CD4-positive, alpha-beta T cell treated with Interleukin-17A for 1 hour (primary cell): ENCODE data around the gene PGPEP1.
"Not testable (repeated sequence)": the region's sequence is repeated elsewhere in the genome, so short reads cannot be mapped to it uniquely, and the experiment has no call there.

ENCODE experiments used
- DNase-seq: peaks from one replicate; pipeline ENCODE4 v3.0.0-alpha.2; 2020

The PGPEP1 gene

DNA sequence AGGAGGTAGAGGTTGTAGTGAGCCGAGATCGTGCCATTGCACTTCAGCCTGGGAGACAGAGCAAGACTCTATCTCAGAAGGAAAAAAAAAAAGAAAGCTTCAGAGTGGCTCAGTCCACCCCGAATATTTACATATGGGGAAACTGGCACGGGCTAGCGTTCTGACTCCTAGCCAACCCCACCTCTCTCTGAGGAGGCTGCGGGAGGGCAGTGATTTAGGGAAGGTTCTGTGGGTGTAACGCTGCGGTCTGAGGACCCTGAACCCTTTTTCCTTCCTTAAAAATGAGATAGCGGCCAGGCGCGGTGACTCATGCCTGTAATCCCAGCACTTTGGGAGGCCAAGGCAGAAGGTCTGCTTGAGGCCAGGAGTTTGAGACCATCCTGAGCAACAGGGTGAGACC is 52.0 kb downstream of the PGPEP1 start:
- DNase-seq: peak; percentile 26

DNA sequence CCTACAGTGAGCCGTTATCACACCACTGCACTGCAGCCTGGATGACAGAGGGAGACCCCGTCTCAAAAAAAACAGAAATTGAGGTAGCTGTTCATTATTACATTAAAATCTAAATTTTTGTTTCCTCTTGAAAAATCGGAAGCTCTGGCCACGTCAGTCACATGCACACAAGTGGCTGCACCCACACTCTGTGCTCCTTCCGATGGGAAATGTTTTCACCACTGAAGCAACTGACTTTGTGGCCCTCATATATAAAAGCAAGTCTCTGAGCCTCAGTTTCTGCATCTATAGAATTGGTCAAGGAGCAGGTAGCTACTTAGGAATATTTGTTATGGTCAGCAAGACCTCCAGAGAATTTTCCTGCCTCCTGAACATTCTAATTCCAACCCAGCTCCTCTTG is 52.5 kb downstream of the PGPEP1 start:
- no peak for DNase-seq

DNA sequence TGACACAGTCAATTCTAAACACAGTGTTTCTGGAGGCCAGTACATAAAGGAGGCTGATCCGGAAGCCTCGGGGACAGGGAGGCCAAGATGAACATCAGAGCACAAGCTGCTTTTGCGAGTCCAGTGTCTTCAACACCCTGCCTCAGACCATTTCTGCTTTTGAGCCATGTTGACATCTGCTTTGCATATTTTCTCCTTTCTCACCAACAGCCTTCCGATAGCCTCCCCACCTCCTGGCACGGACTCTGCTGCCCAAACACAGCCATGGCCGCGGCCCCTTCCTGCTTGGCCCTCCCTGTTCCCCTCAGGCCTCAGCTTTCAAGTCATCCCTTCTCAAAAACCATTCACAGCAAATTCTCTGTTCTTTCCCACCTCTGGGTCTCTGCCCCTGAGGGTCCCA is 53.4 kb downstream of the PGPEP1 start:
- DNase-seq: no peak

DNA sequence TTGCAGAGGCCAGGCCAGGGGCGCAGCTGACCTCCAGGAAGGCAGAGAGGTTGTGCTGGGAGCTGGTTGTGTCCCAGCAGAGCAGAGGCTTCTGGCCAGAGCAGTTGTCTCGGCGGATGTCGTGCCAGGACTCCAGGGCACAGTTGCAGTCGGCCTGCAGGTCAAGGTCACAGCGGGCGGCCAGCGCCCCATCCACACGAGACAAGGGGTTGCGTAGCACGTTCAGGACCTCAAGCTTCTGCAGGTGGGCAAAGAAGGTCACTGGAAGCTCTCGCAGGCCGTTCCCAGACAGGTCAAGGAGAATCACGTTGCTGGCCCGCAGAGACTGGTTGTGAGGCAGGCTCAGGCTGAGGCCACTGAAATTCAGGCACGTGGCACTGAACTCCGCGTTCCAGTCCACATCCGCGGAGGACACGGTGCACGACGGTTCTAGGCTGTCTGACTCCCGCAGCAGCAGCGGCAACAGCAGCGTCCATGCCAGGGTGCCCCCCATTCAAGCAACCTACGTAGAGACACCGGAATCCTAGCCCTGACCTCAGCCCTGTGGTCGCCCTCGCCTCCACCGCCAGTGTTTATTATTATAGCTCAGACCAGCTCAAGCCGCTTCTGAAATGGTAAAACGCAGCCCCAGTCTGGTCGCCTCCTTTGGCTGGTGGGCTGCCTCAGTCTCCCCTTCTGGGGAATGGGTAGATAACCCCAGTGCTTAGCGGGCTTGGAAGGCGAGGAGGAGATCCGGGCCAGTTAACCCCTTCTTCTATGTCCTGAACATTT is 56.3 kb downstream of the PGPEP1 start:
- no peak for DNase-seq

DNA sequence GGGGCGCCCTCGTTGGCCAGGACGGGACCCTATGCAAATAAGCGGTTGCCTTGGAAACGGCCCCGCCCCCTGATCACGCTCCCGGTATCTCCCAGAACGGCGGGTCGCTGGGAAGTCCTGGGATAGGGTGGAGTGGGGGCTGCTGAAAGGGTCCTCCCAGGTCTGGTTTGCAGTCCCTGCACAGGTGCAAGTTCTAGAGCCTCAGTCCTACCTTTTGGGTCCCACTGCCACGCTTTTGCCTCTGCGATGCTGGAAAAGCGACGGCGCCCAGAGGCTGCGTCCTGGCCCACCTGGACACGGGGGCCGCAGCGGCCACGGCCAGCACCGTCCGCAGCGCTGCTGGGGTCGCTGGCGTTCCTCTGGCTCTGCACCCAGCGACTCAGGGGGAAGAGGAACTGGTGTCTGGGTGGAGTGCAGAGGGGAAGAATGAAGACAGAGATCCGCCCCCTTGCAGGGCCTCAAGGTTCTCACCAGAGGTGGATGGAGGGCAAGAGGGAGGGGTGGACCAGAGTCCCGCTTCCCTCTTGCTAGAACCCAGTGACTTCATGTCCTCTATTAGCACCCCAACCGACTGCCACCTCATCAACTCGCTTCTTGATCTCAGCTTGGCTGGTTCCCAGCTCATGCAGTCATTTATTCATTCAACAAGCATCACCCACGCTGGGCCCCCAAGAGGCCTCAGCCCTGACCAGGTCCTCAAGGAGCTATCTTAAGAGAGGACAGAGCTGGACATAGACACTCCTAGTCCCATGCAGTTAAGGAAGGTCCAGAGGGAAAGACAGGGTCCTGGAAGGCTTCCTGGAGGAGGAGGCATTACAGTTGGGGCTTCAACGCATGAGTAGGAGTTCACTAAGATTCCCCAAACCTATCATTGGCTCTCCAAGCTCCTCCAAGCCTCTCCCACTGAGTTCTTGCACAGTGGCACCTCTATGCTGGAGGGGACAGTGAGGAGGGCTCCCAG is 57.1 kb downstream of the PGPEP1 start, which contains the start of gene LRRC25:
TSS of gene LRRC25 (minus strand) at position 381 of the 961 bp plus-strand sequence. CDS start 659 bp downstream, outside the sequence.
- DNase-seq: peak; percentile 41

DNA sequence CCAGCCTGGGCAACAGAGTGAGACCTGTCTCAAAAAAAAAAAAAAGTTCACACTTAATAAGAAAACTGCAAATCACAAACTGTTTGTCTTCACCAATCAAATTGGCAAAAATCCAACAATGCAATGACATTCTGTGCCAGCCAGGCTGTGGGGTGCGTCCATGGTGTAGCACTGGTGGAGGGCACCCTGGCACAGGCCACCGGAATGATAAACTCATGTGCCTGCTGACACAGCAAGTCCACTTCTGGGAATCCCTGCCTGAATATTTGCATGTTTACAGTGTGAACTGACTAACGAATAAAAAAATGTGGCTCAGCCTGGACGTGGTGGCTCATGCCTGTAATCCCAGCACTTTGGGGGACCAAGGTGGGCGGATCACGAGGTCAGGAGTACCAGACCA is 58.6 kb downstream of the PGPEP1 start:
- no peak for DNase-seq

DNA sequence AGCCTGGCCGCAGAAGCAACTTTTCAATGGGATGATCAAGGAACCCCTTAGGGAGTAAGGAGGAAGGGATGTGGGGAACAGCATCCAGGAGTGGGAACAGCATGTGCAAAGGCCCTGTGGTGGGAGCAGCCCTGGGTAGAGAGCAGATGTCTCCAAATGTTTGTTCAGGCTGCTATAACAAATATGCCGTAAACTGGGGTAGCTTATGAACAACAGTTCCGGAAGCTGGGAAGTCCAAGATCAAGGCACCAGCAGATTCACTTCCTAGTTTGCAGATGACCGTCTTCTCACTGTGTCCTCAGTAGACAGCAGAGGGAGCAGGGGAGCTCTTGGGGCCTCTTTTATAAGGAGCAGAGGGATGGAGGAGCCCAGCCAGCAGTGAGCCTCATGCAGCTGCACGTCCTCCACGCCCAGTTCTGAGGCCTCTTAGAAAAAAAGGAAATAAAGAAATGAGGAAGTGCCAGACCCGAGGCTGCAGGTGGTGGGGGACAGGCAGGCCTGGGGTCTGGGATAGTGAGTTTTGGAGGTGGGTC is 61.2 kb downstream of the PGPEP1 start:
- peak; percentile 50 for DNase-seq

DNA sequence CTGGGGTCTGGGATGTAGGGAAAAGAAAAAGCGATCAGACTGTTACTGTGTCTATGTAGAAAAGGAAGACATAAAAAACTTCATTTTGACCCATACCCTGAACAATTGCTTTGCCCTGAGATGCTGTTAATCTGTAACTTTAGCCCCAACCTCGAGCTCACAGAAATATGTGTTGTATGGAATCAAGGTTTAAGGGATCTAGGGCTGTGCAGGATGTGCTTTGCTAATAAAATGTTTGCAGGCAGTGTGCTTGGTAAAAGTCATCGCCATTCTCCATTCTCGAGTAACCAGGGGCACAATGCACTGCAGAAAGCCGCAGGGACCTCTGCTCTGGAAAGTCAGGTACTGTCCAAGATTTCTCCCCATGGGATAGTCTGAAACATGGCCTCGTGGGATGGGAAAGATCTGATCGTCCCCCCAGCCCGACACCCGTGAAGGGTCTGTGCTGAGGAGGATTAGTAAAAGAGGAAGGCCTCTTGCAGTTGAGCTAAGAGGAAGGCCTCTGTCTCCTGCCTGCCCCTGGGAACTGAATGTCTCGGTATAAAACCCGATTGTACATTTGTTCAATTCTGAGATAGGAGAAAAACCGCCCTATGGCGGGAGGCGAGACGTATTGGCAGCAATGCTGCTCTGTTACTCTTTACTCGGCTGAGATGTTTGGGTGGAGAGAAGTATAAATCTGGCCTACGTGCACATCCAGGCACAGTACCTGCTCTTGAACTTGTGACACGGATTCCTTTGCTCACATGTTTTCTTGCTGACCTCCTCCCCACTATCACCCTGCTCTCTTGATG is 62.3 kb downstream of the PGPEP1 start:
- DNase-seq: not testable (repeated sequence)

DNA sequence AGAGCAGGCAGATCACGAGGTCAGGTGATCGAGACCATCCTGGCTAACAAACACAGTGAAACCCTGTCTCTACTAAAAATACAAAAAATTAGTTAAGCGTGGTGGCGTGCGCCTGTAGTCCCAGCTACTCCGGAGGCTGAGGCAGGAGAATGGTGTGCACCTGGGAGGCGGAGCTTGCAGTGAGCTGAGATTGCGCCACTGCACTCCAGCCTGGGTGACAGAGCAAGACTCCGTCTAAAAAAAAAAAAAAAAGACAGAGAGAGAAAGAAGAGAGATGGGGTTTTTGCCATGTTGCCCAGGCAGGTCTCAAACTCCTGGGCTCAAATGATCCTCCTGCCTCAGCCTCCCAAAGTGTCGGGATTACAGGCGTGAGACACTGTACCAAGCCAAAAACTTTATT is 65.4 kb downstream of the PGPEP1 start:
- not testable (repeated sequence) for DNase-seq

DNA sequence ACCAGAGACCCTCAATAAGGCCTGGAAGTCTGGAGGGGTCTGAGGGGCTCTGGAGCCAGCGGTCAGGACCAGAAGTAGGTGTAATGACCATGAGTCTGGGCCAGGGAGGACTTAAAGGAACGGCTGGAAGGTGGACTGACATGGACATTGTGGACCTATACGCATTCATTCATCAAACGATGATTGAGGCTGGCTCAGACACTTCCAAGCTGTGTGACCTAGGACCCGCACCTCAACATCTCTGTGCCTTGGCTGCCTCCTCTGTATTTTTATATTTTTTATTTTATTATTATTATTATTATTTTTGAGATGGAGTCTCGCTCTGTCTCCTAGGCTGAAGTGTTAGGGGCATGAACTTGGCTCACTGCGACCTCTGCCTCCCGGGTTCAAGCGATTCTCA is 66.4 kb downstream of the PGPEP1 start:
- no peak for DNase-seq

DNA sequence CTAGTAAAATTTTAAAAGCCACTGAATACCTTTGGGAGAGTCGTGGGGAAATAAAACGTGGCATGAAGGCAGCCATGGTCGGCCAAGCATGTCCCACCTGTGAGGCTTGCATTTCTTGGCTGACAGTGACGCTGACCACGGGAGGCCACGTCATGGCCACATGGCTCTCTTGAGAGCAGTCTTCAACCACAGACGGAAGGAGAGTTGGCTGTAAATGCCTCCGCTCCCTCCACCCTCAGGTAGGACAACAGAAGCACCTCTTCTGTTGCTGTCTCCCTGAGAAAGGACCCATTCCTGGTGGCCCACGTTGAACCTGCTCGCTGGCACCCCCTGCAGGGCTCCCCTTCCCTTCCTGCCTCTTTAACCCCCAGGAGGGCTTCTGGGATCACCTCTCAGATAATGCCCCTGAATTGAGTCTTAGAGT is 67.7 kb downstream of the PGPEP1 start:
- DNase-seq: no peak

DNA sequence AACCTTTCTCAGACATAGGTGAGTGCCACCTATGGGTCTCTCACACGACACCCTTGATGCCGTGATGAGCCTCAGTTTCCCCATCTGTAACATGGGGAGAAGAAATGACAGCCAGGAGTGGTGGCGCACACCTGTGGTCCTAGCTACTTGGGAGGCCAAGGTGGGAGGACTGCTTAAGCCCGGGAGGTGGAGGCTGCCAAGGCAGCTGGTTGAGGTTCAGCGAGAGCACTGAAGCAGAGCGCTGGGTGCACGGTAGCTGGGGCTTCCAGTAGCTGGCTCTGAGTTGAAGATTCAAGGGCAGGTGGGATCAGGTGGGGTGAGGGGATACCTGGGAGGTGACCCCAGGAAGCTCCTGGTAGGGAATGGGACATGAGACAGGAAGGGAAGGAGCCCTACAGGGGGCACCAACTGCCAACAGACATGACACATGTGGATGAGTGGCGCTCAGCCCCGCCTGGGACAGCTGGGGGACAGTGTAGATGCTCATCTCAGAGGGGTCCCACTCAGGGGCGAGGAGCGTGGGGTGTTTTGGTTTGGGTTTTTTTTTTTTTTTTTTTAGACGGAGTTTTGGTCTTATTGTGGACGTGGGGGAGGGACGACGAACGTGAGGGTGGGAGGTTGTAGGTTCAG is 72.3 kb downstream of the PGPEP1 start:
- no peak for DNase-seq

DNA sequence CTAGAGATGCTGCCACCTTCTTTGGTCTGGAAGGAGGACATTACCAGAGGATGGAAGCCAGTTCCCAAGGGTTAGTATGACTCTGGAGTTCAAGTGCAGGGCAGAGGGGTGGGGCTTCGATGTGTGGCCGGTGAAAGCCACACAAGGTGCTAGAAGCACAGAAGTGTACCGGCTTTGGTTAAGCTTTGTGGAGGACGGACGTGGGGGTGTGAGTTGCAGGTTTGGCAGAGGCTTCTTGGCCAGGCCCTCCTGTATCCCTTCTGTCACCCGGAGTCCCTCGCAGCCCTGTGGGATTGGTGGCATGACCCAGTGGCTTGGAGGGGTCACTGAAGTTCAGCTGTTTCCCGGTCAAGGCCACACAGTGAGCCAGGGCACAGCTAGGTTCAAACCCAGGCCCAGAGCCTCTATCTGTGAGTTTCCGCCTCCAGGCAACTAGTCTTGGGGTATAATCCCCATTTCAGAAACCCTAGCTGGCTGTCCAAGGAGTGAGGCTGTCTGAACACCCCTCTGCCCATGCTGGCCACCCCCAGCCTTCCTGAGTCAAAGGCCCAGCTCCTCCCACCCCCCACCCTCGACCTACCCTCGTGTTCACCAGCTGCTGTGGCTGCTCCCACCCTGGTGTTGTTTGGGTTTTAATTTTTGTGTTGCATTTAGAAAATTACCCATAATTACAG is 74.2 kb downstream of the PGPEP1 start:
- no peak for DNase-seq

DNA sequence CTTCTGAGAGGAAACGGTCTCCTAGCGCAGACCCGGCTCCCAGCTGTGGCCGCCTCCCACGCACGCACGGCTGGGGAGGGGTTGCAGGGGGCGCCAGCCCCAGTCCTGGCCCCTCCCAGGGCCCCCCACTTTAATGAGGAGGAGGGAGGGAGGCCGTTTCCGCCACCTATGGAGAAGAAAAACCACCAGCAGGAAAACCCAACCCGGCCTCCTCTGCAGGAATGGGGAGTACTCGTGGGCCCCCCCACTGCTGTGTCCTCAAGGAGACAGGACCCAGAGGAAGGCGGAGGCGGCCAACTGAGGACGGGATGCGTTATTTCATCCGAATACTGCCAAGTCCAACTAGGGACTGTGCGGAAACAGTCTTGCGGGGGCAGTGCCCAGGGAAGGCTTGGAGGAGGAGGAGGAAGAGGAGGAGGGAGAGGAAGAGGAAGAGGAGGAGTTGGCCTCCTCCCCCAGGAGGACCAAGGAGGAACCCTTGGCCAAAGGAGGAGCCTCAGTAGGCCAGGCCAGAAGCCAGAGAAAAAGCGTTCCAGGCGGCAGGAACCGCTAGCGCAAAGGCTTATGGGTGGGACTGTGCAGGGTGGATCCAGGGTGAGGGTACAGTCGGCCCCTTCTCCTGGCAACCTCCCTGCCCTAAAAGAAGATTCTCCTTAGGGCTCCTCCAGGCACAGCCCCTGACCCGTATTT is 74.9 kb downstream of the PGPEP1 start:
- no peak for DNase-seq

DNA sequence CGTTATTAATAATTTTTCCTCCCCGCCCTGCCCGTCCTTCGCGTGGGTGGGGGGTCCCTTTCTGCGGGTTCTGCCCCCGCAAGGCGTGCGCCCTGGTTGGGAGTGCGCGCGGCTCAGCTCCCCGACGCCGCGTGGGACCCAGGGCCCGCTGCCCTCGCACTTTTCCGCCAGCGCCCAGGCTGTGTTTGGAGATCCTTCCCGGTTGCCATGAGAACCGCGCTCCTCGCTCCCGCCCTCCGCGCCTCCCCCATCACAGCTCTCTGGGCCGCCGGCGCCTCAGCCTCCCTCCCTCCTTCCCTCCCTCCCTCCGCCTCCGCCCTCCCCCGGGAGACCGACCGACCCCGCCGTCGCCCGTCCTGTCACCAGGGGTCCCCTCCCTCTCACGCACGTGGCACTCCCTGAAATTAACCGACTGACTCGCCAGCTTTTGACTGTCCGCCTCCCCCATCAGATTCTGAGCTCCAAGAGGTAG is 76.4 kb downstream of the PGPEP1 start:
- DNase-seq: peak; percentile 89

DNA sequence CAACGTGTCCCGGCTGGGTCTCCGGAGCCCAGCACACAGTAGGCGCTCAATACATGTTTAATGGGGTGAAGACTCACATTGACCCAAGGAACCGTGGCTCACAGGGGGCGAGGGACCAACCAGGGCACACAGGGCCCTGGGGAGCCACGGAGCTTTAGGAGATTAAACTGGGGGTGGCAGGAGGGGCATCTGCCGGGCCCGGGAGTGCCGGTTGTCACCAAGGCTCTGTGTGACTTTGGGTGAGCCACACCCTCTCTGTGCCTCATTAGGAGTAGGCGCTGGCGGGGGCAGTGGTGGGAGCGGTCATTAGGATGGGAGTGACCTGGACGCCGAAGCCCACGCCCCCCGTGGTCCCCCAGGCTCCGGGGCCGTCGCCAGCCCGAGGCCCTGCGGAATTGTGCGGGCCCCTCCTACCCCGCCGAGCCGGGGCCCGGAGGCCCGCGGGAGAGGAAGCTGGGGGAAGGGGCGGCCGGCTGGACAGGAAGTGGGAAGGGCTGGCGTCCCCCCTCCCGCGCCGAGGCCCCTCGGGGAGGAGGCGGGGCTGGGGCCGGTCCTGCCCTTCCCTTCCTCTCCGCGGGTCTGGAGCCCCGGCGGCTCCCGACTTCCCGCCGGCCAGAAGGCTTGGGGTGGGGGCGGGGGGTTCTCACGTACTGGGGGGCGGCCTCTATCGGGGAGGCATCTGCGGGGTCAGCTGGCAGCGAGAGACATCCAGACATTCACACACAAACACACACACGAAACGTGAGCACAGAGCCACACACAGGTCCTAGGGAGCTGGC is 77.0 kb downstream of the PGPEP1 start:
- DNase-seq: peak; percentile 49

DNA sequence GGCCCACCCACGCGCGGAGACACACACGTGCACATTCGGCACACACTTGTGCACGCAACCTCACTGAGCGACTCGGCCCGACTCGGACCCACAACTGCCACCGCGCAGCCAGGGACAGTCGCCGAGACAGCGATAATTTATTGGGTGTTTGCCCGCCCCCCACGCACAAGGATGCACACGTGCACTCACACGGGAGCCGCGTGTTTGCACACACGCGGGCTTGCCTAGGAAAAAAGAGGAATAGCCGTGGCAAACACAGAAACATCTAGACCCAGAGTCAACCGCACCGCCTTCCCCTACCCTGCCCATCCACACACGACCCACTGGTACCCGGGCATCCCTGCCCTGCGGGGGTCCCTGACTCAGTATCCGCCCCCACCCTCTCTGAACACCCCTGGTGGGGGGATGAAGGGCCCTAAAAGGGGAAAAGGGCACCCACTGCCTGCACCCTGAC is 77.7 kb downstream of the PGPEP1 start:
- DNase-seq: no peak

DNA sequence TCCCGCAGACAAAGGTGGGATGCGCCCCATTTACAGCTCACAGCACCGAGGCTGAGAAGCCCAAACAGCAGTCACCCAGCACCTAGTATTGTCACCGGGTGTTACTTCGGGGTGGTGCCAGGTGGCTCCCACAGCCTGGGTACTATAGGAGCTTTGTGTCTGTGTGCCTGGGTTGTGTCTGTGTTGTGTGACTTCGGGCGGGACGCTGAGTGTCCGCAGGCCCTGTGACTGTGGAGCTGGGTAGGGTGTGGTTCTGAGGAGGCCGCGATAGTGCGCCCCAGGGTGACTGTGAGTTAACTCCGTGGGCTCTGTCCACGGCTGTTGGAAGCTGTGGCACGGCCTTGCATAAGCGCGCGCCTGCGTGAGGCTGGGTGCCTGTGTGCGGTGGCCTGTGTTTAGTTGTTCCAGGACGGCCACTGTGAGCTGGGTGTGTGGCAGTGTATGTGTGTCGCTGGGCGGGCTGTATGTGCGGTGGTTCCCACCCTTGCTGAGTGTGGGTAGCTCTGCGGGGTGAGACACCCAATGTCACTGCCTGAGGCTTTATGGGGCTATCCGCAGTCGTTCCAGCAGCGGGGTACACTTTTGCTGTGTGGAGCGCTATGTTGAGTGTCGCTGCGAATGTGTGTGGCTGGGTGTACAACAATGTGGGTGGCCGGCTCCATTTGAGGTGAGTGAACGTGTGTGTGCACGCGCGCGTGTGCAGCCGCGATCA is 78.2 kb downstream of the PGPEP1 start:
- peak; percentile 68 for DNase-seq

DNA sequence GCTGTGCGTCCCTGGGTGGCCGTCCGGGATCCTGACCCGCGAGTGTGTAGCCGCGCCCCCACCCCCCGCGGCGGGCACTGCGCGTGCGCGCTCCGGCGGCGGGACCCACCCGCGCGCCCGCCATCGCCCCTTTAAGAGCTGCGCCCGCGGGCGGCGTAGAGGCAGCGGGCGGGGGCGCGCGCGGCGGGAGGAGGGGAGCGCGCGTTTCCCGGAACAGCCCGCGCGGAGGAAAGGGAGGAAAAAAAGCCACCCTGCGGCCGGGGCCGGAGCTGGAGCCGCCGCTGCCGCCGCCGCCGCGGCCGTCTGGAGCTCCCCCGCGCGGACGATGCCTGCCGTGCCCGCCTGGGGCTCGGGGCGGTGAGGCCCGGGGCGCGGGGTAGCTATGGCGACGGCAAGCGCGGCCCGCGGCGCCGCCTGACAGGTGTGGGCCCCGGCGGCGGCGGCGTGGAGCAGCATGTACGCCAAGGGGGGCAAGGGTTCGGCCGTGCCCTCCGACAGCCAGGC is 78.8 kb downstream of the PGPEP1 start, which contains the start of gene SSBP4:
TSS of gene SSBP4 (plus strand) at position 204 of the 504 bp plus-strand sequence. CDS start at position 455, 251 bp downstream.
- DNase-seq: peak; percentile 76
